HG03066 (cell line): ENCODE data around the gene ANTXRL.
"Not testable (repeated sequence)": the region's sequence is repeated elsewhere in the genome, so short reads cannot be mapped to it uniquely, and the experiment has no call there.

Source experiments
- ATAC-seq: cut with Tn5 transposase; IDR thresholded peaks from one replicate; pipeline ENCODE4 v1.9.1; 2021; ENCODE audit warnings: low read depth; ENCODE audit not compliant: unreplicated experiment

The ANTXRL gene

DNA sequence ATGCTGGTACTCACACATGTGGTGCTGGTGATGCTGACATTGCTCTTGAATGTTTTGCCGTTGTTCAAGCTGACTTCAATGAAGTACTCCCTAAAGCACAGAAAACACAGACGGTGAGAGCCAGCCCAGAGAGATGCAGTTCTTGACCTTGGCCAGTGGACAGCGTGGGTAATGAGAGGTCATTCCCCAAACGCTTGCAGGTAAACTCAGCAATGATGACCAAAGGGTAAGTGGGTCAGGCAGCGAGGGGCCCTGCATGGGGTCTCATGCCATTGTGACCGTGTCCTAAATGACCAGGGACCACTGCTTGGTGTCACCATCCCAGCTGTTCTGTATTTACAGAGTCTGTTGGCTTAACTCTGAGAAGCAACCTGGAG lies 32.8 kb upstream of the ANTXRL start:
- no peak for ATAC-seq

DNA sequence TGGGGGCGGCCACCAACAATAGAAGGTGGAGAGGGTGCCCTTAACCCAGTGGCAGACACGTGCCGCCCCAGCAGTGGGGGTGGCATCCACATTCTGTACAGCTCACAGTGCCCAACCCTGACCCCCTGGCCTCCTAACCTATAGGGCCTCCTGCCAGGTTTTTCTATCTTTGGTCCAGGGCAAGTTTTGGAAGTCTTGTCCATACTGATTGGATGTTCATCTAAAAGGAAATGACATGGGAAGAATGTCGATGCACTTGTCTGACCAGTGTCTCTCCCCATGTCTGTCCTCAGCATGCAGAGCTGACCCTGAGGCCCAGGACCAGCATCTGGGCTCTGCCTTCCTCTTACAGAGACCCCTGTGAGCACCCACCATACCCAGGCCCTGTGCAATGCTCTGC lies 32.3 kb upstream of the ANTXRL start:
- ATAC-seq: no peak

DNA sequence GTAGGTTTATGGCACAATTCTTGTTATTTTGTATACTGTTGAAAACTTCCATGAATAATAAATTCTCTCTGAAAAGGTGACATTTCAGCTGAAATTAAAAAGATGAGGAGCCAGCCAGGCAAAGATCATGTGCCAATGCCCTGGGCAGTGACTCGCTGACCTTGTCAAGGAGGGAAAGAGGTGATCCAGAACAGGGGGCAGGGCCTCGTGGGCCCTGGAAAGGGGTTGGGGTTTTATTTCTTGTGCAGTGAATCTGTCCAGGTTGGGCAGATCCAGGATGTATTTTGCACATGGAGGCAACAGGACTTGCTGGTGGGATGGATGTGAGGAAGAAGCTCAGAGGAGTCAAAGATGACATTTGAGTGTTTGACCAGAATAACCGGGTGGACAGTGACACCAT lies 31.6 kb upstream of the ANTXRL start:
- ATAC-seq: not testable (repeated sequence)

DNA sequence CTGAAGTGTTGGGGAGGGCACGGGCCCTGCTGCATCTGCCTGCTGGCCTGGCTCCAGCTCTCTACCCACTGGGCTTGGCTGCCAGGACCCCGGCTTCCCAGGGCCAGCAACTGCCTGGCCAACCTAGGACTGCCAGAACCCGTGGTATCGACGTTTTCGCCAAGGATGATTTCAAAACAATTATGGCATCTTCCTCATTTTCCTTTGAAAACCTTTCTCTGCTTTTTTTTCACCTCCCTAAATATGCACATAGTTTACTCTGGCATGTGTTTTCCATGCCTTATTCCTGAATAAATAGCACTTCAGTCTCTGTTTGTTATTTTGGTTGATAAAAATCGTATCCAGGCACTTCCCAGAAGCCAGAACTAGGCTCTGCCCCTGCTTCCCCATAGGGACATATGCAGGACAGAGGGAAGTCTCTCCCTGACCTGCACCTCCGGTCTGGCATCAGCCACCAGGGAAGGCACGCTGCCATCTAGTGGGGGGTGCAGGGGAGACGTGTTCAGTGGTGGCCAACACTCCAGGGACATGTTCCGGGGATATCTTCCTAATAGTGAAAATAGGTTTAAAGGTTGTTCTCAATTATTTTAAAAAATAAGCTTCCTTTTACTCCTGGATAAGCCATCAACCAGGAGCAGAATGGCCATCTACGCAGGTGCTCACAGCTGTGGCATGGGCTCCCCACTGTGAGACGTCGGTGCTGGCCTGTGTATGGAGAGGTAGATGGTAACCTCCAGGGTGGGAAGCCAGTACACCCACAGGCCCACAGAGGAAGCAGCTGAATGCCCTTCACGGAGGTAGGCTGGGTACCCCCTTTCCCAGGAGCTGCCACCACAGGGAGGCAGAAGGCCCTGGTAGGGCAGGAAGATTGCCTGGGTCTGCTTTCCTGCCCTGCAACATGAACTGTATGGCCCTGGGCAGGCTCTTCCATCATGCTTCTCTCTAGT lies 30.7 kb upstream of the ANTXRL start:
- no peak for ATAC-seq

DNA sequence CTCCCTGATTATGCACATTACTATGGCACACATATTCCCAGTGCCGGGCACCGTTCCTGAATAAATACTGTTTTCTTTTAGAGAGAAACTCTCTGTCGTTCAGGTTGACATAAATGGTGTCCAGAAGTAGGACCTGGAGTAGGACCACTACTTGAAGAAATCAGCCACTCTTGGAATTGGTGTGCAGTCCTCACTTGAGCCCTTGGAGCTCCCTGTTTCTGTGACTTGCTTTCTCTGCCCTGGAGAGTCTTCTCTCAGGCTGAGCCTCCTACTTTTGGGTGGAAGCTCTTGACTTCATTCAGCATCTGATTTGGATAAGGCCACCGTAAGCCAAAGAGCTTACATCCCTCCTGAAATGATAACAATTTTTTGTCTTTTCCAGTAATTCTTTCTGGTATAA lies 29.7 kb upstream of the ANTXRL start:
- ATAC-seq: no peak

DNA sequence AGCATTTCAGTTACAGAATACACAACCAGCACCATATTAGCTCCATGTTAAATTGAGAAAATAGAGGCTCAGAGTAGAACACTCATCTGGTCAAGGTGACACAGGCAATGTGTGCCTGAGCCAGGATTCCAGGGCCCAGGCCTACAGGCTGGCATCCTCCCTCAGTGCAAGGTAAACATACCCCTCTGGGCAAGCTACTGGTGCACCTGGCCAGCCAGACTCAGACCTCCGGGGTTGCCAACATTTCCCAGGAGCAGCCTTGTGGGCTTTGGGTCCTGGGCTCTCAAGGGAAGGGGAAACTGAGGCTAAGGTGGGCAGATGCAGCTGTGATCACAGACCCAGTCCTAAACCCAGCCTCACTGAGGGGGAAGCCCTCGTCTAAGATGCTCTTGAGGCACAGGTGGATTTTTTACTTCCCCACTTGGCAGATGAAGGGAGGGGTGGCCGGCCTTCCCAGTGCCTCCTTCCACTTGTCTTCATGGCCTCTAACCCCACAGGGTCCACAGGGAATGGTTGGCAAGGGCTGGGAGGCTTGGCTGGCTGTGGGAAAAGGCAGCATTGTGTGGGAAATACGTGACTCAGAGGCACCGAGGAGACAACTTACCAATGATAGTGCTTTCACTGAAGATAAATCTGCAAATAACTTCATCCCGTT lies 23.8 kb upstream of the ANTXRL start:
- not testable (repeated sequence) for ATAC-seq

DNA sequence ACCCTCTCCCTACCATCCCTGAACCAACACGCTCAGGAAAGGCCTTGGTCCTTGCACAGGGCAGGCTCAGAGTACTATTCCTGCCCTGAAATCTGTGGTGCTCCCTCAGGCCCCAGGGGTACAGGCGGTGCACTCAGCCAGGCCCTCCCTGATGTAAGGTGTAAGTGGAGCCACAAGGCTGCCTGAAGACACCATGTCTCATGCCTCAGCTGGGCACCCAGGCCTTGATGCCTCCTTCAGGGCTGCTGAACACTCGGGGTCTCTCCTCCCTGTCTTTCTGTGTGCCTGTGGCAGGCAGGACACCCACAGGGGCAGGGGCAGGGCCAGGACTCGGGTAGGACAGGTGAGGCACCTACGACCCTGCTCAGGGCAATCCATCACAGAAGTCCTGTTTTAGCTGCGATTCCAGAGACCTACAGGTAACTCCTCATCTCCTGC lies 22.9 kb upstream of the ANTXRL start:
- ATAC-seq: no peak

DNA sequence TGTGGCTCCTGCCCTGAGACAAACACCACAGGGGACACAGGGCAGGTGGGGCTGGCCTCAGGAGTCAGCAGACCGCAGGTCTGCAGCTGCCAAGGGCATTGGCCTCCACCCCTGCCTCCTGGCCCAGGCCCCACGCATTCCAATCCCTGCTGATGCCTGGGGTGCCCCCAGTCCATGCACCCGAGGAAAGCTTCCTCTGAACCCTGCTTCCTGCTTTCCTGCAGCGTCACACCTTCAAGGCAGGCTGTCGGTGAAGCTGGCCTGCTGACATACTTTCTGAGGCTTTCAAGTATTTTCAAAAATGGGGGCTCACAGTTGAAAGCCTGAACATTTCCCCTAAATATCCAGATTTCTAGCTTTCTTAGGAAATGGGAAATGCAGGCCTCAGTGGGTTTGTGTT lies 22.5 kb upstream of the ANTXRL start:
- no peak for ATAC-seq

DNA sequence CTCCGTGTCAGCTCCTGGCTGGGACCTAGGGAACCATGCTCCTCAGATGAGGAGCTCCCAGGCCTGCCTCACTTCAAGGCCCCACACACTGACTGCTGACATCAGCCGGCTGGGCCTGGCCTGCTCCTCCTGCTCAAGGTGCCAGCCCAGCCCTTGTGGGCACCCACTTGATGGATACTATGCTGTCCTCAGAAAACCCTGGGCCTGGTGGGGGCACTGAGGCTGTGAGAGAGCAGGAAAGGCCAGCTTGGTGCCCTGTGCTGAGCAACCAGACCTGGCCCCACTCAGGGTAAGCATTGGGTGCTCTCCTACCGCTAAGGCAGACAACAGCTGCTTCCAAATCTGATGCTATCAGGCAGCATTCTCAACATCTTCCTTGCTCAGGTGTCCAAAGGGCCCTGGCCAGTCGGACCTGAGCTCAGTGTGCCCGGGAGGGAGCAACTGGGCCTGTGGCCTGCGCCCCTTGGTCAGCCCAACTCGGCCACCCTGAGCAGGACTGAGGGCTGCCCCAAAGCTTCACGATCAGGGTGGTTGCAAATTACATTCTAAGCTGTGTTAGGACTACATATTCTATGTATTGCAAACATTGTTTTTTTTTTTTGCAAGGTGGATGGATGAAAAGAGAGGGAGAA lies 21.9 kb upstream of the ANTXRL start:
- ATAC-seq: no peak

DNA sequence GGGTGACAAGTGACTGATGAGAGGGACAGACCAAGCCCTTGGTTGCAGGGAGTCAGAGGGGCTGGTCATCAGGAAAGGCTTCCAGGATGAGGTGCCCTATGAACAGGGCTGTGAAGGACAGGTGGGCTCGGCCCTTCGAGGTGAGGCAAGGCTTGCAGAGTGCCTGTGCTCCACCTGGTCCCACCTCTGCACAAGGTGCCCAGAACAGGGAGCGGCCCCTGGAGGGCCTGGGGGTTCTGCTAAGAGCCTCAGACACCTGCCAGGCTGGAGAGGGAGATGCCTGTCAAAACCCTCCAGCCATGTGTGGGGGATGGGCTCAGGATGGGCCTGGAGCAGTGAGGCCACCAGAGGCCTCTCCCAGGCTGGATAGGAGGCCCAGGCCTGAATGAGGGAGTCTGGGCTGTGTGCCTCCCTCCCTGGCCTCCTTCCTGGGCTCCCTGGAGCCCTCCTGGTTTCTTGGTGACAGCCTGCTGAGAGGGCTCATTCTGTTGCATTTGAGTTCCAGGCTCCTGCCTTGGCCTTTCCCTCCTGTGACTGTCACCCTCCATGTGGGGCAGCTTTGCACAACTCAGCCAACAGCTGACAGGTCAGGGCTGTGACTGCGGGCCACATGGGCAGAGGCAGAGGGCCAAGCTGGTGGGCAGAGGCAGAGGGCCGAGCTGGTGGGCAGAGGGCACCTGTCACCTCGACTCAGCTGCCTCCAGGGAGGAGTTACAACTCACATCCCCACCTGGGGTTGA lies 21.1 kb upstream of the ANTXRL start:
- ATAC-seq: not testable (repeated sequence)

DNA sequence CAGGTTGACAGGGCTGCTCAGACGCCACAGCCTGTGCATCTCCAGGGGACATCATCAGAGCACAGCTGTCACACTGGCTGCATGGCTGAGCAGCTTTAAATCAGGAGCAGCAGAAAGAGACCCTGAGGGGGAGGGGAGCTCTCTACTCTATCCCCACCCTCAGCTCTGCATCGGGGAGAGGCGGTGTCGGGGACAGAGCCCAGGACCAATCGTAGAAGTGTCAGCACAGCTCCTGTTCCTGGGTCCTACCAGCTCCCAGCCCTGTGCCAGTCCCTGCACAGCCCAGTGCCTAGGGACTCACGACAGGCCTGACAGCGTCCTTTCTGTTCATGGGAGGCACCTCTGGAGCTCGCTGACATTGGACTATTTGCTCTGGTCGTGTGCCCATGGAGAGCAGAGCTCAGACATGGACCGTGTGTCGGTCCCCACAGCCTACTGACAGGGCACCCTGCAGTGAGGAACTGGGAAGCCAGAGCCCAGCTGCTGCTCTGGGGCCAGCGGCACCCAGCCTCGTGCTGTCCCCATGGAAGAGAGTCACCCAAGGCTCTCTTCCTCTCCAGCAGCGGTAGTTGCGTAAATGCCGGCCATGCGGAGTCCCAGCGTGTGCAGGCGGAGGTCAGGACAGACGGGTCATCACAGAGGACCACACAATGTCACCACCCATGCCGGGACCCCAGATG lies 20.4 kb upstream of the ANTXRL start:
- no peak for ATAC-seq

DNA sequence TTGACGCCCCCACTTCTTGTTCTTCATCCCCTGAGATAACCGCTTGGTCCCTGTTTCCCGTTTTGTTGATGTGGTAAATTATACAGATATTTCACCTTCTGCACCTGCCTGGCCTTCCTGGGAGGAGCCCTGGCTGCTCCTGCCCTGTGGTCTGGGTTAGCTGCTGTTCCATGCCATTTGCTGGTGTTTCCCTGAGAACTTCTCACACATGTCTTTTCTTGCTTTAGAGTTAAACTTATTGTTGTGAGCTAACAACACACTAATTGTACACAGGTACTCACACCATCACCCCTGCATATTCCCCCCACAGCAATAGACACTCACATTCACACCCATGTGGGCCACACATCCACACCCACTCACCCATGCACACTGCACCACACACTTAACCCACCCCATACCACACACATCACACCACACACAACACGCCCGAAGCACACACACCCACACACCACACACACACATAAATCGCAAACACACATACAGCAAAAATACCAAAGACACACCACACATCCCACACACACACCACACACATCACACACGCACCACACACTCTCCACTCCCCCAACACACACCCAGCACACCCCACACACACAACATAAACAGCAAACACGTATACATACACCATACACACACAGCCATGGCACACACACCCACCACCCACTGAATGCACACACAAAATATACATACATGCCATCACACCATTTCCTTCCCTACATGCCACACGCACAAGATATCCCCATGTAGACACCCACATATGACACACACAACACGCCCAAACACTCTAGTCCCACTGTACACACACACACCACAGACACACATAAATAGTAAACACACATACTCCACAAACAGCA lies 19.4 kb upstream of the ANTXRL start:
- ATAC-seq: no peak

DNA sequence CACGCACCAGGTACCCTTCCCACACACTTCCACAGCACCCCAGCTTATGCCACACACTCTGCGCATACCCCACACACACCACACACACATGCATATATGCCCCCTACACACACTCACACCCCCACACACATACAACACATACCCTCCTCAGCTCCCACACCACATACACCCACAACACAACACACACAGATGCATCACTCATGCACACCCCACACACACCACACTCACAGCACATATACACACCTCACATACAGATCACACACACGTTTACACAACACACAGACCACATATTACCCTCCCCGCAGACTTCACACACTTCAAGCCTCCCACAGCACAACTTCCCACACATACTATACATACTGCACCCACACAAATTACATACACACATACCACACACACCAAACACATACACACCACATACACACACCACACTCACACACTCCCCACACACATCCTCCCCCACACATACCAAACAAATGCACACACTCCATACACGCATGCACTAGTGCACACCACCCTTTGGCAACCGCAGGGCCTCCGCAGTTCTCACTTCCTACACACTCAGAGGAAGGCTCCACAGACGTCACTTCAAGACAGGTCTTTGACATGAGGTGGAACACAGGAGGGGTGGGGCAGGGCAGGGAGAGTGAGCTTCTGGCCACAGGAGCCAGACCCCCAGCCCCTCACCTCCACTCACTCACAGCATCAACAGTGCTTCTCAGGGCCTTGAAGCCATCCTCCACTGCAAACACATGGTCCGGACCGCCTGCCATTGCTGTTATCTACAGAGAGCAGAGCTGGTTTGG lies 18.5 kb upstream of the ANTXRL start:
- ATAC-seq: peak; percentile 82

DNA sequence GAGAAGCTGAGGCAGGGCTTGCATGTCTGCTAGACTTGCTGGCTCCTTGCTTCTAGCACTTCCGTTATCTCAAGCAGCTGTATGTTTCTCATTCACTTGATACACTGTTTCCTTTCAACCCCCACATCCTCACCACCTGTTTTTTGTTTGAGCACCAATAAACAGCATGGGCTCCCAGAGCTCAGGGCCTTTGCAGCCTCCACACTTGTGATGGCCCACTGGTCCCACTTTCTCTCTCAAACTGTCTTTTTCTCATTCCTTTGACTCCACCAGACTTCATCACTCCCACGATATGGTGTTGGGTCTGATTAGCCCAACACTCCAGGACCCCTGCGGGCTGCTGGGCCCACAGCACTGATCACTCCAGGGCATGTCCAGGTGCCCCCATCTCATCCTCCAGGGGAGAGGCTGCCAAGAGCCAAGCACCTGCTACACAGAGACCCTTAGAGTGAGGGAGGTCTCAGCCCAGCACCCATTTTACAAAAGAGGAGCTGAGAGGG lies 17.2 kb upstream of the ANTXRL start:
- not testable (repeated sequence) for ATAC-seq

DNA sequence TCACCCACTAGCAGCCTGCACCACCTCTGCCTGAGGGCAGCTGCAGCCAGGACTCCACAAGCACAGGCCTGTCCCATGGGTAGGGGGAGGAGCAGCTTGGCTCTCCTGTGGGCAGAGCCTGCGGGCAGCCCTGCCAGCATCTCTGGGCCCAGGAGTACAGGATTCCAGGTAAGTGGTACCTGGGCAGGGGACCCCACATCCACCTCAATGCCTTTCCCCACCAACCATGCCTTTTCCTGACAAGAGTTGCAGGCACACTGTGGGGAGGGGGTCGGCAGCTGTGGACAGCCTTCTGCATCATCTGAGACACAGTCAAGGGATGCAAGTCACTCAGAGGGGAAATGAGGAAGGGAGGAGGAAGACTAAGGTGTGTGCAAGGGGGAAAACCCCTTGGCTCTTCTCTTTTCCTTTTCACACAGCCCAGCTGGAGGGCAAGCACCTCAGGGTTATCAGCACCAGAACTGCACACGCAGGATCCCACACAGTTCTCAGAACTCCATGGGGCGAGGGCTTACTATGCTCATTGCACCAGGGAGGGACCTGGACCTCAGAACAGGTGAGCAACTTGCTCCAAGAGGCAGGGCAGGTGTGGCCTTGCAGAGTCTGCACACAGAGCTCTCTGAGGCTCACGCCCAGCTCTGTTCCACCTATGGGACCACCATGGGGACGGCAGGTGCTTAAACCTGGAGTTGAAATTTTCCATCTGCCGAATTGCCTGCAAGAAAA lies 16.5 kb upstream of the ANTXRL start:
- no peak for ATAC-seq

DNA sequence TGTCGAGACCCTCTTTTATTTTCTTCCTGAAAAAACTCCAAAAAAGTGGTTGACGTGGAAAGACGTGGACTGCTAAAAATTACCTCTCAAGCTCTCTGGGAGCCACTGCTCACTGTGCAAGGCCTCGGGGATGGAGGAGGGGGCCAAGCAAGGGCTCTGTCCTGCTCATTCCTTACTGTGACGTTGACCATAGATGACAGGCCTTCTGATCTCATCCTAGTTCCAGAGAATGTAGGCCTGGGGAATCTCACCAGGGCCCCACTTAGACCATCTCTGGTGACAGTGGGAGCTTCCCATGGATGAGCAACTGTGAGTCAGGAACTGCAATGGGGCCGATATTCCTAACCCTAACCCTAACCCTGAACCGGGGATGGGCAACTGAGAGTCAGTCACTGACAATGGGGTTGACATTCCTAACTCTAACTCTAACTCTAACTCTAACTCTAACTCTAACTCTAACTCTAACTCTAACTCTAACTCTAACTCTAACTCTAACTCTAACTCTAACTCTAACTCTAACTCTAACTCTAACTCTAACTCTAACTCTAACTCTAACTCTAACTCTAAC lies 15.8 kb upstream of the ANTXRL start:
- ATAC-seq: not testable (repeated sequence)

DNA sequence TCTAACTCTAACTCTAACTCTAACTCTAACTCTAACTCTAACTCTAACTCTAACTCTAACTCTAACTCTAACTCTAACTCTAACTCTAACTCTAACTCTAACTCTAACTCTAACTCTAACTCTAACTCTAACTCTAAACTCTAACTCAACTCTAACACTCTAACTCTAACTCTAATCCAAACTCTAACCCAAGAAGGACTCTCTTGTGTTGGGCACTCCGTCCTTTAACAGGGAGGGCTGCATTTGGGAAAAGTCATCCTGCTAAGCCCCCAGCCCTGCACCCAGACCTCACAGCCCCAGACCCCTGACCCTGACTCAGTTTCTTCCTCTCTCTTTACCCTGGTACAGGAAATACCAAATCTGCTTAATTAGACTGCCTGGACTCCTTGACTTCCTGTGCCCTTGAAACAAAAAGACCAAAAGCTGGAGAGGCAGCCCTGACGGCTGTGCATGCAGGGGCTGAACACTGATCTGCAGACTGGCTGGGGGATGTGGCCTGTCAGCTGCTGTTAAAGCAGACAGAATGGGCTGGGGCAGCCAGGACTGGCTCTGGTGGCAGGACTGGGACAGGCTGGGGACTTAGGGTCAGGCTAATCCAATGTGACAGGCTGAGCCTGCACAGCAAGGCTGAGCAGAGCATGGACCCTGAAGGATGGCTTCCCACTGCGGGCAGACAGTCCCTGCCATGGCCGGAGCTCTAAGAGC lies 14.8 kb upstream of the ANTXRL start:
- not testable (repeated sequence) for ATAC-seq
